Measurements from ENCODE around the gene ARSH.
"Not testable (repeated sequence)": the region's sequence is repeated elsewhere in the genome, so short reads cannot be mapped to it uniquely, and the experiment has no call there.

- TF ChIP-seq CTCF, POLR2A (IDR thresholded peaks at IDR 0.05): not testable (repeated sequence)
Measured at GRCh38 chrX:2963449-2963848, 42.9 kb upstream of the ARSH start.
